HepG2 (cell line): ENCODE results near the gene LY6G5B. TPM values are rescaled to one million over a fixed set of nuclear protein-coding genes. Genes with fewer than 3 reads are reported as not detected.

Source experiments
- DPF2 ChIP-seq: sonication (generic); formaldehyde crosslinking; IDR thresholded peaks from 2 replicates; pipeline ENCODE4 v1.4.0; 2020; ENCODE audit warnings: mild to moderate bottlenecking, low read depth, missing genetic modification reagents, borderline replicate concordance
- HNF4A ChIP-seq: sonication (generic); formaldehyde crosslinking; IDR thresholded peaks from 2 replicates; pipeline ENCODE4 v1.4.0; 2020; ENCODE audit warnings: missing genetic modification reagents
- KDM5A ChIP-seq: fragments of 200-600 bp; sonication (generic); IDR thresholded peaks from 2 replicates; pipeline ENCODE4 v1.7.0; 2018; ENCODE audit warnings: antibody characterized with exemption, mild to moderate bottlenecking, low read length, borderline replicate concordance
- MAX ChIP-seq: IDR thresholded peaks from 2 replicates; pipeline ENCODE4 v1.6.1; 2012; ENCODE audit warnings: inconsistent platforms
- MEIS2 ChIP-seq: sonication (generic); formaldehyde crosslinking; IDR thresholded peaks from 2 replicates; pipeline ENCODE4 v1.9.0; 2021; ENCODE audit warnings: mild to moderate bottlenecking, missing genetic modification reagents
- NFE2 ChIP-seq: sonication (generic); formaldehyde crosslinking; IDR thresholded peaks from 2 replicates; pipeline ENCODE4 v1.4.0; 2020; ENCODE audit warnings: missing genetic modification reagents
- RBFOX2 ChIP-seq: fragments of 200-400 bp; formaldehyde crosslinking; IDR thresholded peaks from 2 replicates; pipeline ENCODE4 v1.6.1; 2017; ENCODE audit warnings: low read depth, mild to moderate bottlenecking, low read length
- RFXANK ChIP-seq: IDR thresholded peaks from 2 replicates; pipeline ENCODE4 v1.6.1; 2016
- RFXAP ChIP-seq: sonication (generic); formaldehyde crosslinking; IDR thresholded peaks from 2 replicates; pipeline ENCODE4 v1.4.0; 2020; ENCODE audit warnings: missing genetic modification reagents, borderline replicate concordance
- SMYD3 ChIP-seq: sonication (generic); formaldehyde crosslinking; IDR thresholded peaks from 2 replicates; pipeline ENCODE4 v1.8.1; 2023; ENCODE audit warnings: mild to moderate bottlenecking, missing genetic modification reagents
- SP1 ChIP-seq, 2 experiments: fragments of 450-650 bp in 1 of 2; sonication (generic) in 1 of 2; formaldehyde crosslinking in 1 of 2; IDR thresholded peaks; 2 replicates each; pipeline versions ENCODE4 v1.4.0 to v1.6.1; 2016 to 2020; ENCODE audit warnings: missing genetic modification reagents in 1 of 2
- SP2 ChIP-seq: sonication (generic); formaldehyde crosslinking; IDR thresholded peaks from 2 replicates; pipeline ENCODE4 v1.5.1; 2020; ENCODE audit warnings: mild to moderate bottlenecking, missing genetic modification reagents
- SRSF9 ChIP-seq: fragments of 200-400 bp; formaldehyde crosslinking; IDR thresholded peaks from 2 replicates; pipeline ENCODE4 v1.6.1; 2018; ENCODE audit warnings: borderline replicate concordance, mild to moderate bottlenecking, low read depth, low read length; ENCODE audit not compliant: insufficient read depth, poor library complexity, severe bottlenecking
- TEF ChIP-seq: sonication (generic); formaldehyde crosslinking; IDR thresholded peaks from 2 replicates; pipeline ENCODE4 v1.5.0; 2020; ENCODE audit warnings: missing genetic modification reagents
- ZHX2 ChIP-seq, 2 experiments: sonication (generic) in 1 of 2; formaldehyde crosslinking in 1 of 2; IDR thresholded peaks; 2 replicates each; pipeline versions ENCODE4 v1.6.1 to v1.9.0; 2014 to 2022; ENCODE audit warnings: antibody characterized with exemption in 1 of 2, borderline replicate concordance in 1 of 2, inconsistent platforms in 1 of 2, low read depth in 1 of 2, missing genetic modification reagents in 1 of 2
- ZNF230 ChIP-seq: sonication (generic); formaldehyde crosslinking; IDR thresholded peaks from 2 replicates; pipeline ENCODE4 v1.4.0; 2020; ENCODE audit warnings: mild to moderate bottlenecking, missing genetic modification reagents
- ZNF362 ChIP-seq: sonication (generic); formaldehyde crosslinking; IDR thresholded peaks from 2 replicates; pipeline ENCODE4 v1.4.0; 2020; ENCODE audit warnings: missing genetic modification reagents, mild to moderate bottlenecking, borderline replicate concordance
- ZNF431 ChIP-seq: sonication (generic); formaldehyde crosslinking; IDR thresholded peaks from 2 replicates; pipeline ENCODE4 v1.9.0; 2022; ENCODE audit warnings: missing genetic modification reagents, low read depth, mild to moderate bottlenecking, borderline replicate concordance
- ZNF597 ChIP-seq: sonication (generic); formaldehyde crosslinking; IDR thresholded peaks from 2 replicates; pipeline ENCODE4 v1.5.0; 2020; ENCODE audit warnings: missing genetic modification reagents
- polyA plus RNA-seq, 8 experiments: library from polyadenylated mRNA; depleted of rRNA in 3 of 8; stranded (reverse) in 7 of 8; unstranded in 1 of 8; fragments of >200 nt; fragmentation: Illumina TruSeq in 4 of 8; extraction: Trizol in 4 of 8; gene quantifications; 2 replicates each; pipeline versions ENCODE4 v1.2.1 to v1.2.3, GENCODE V29; 2011 to 2016; ENCODE audit warnings: low read depth in 4 of 8, missing spikeins in 1 of 8, mixed read lengths in 1 of 8; ENCODE audit not compliant: insufficient read depth in 1 of 8
- total RNA-seq, 5 experiments: library from RNA; depleted of rRNA; stranded (reverse); fragments of >200 nt; fragmentation: Illumina TruSeq; extraction: Trizol; gene quantifications; 2 replicates each; pipeline ENCODE4 v1.2.3, GENCODE V29; 2016; ENCODE audit warnings: low read depth in 1 of 5

Gene LY6G5B
- total and polyA plus RNA-seq, 2 of the 13 experiments (the other 11 are each of a cell fraction or from before 2014, with no cell fraction given): 7.8 to 15.7 TPM

- no peak; the same call in 1 of the 2 replicates for TF ChIP-seq RFXAP (CRISPR knock-in tag)
- TF ChIP-seq DPF2 (CRISPR knock-in tag): no peak
- peak; percentile 99 for TF ChIP-seq RBFOX2
- TF ChIP-seq SP1 (IDR thresholded peaks at IDR 0.05): no peak
- peak; percentile 77 for TF ChIP-seq SP1 (CRISPR knock-in tag; IDR thresholded peaks at IDR 0.05)
- peak; percentile 81; the same call in 1 of the 2 replicates for TF ChIP-seq ZNF597
- TF ChIP-seq TEF (CRISPR knock-in tag): 0 out of 2 replicates have a peak, but pooled peaks have one; percentile 61
- TF ChIP-seq ZHX2 (IDR thresholded peaks at IDR 0.05; ENCODE audit: low read depth): no peak
- no peak for TF ChIP-seq ZHX2 (CRISPR knock-in tag; IDR thresholded peaks at IDR 0.05; ENCODE audit: borderline replicate concordance)
- no peak; the same call in 1 of the 2 replicates for TF ChIP-seq ZNF431 (CRISPR knock-in tag)
- TF ChIP-seq HNF4A: no peak
- peak; percentile 35; the same call in 1 of the 2 replicates for TF ChIP-seq KDM5A
- TF ChIP-seq SP2 (CRISPR knock-in tag): peak; percentile 37; the same call in 1 of the 2 replicates
- no peak for TF ChIP-seq SRSF9
- no peak; the same call in 1 of the 2 replicates for TF ChIP-seq SMYD3 (CRISPR knock-in tag)
- TF ChIP-seq ZNF362 (CRISPR knock-in tag): no peak
- TF ChIP-seq ZNF230 (CRISPR knock-in tag): no peak
- no peak for TF ChIP-seq NFE2 (CRISPR knock-in tag)
- TF ChIP-seq MAX: no peak
- TF ChIP-seq MEIS2 (CRISPR knock-in tag): peak; percentile 81
- TF ChIP-seq RFXANK: no peak
Observed at GRCh38 chr6:31660381-31661261, 9.2 kb upstream of the LY6G5B start, which contains the start of gene C6orf47 (continued).
